Peyer's patch (tissue), 4 donors: ENCODE data around the gene NEU1. TPM values are rescaled to one million over a fixed set of nuclear protein-coding genes. Genes with fewer than 3 reads are reported as not detected.

Experiments
- DNase-seq, 3 donors: peaks; one replicate each; pipeline ENCODE4 v3.0.0-alpha.2; 2017 to 2019
- H3K27ac ChIP-seq, 4 donors: fragments of 200-600 bp; sonication (generic); one replicate each; pipeline ENCODE4 v1.5.1; 2016 to 2019
- H3K27me3 ChIP-seq, 2 donors: fragments of 200-600 bp; sonication (generic); one replicate each; pipeline ENCODE4 v1.5.1; 2019
- H3K36me3 ChIP-seq, 3 donors: fragments of 200-600 bp; sonication (generic); one replicate each; pipeline ENCODE4 v1.5.1; 2016 to 2019
- H3K4me1 ChIP-seq, 4 donors: fragments of 200-600 bp; sonication (generic); one replicate each; pipeline ENCODE4 v1.5.1; 2016 to 2019
- H3K4me3 ChIP-seq, 4 donors: fragments of 200-600 bp; sonication (generic); 1 replicate in 3 of 4; 2 replicates in 1 of 4; pipeline ENCODE4 v1.5.1; 2016 to 2019; ENCODE audit warnings: mild to moderate bottlenecking in 1 of 4
- H3K9me3 ChIP-seq, 4 donors: fragments of 200-600 bp; sonication (generic); one replicate each; pipeline ENCODE4 v1.5.1; 2016 to 2019; ENCODE audit warnings: mild to moderate bottlenecking in 1 of 4
- POLR2A ChIP-seq, 2 donors: fragments of 450-650 bp; IDR thresholded peaks; one replicate each; pipeline ENCODE4 v1.5.1; 2017; ENCODE audit warnings: antibody characterized with exemption in 2 of 2, mild to moderate bottlenecking in 2 of 2, moderate library complexity in 2 of 2
- total RNA-seq, 4 donors: library from RNA; depleted of rRNA; stranded (reverse); fragments of >200 nt; gene quantifications; one replicate each; pipeline ENCODE4 v1.1.0, GENCODE V29; 2016
- TF ChIP-seq, protein P1 (sequence below), 6 experiments: fragments of 450-650 bp in 4 of 6; fragments of 200-600 bp in 2 of 6; sonication (generic) in 1 of 6; IDR thresholded peaks; one replicate each; pipeline ENCODE4 v1.5.1; 2017 to 2019; ENCODE audit warnings: antibody characterized with exemption in 6 of 6, mild to moderate bottlenecking in 3 of 6, moderate library complexity in 1 of 6

The NEU1 gene
- total RNA-seq, 4 donors from 2014 or later = 11.6 to 100 (median 81.8) TPM

DNA sequence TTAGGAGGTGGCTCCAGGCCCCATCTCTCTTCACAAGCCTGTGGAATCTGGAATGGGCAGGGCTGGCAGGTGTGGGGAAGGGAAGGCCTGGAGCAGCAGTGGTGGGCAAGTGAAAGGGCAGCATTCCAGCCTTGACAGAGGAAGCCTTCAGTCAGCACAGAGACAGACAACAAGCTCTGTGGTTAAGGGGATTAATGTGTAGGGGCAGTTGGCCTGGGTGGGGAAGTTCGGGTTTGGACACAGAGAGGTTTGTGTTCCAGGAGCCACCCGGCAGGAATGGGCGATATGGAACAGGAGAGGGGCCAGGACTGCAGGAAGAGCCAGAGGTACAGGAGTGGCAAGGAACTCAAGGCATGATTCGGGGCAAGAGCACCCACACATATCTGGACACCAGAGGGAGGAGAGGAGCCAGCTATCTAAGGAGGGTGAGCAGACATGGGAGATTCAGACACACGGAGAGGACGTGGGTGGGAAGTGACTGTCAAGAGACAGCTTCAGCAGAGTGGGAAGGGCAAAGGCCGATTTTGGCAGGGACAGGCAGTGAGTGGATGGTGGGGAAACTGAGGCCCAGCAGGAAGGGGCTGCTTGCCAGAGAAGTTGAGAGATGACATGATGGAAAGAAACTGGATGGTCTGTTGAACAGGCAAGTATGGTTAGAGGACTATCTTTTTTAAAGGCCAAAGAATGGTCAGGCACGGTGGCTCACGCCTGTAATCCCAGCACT, 18.7 kb upstream of the NEU1 start:
- Histone ChIP-seq H3K36me3 (peaks cover 0 to 69% (median 0%) of the 10 kb centered on the region in 3 donors), H3K4me3 (no peak overlapping the region)
- no peak for DNase-seq

DNA sequence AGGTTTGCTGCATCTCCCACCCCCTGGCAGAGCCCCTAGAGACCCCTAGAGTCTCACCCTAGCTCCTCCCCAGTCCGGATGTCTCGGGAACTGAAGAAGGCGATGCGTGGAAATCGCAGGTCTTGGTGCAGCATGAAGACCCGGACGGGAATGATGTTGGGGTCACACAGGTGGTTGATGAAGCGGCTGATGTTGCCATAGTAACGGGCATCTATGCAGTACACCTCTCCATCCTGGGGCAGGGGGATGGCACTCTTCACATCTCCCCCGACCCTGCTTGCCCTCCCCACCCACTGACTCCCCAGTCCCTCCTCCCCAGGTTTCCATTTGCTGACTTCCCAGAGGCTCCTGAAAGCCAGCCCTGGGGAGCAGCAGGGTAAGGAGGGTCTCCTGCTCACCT, 18.0 kb upstream of the NEU1 start:
- no peak for DNase-seq
- H3K36me3 ChIP-seq = peaks cover 0 to 70% (median 0%) of the 10 kb centered on the region in 3 donors
- no peak overlapping the region for H3K27ac ChIP-seq
- H3K27me3 ChIP-seq = no peaks in the 10 kb centered on the region
- no peaks in the 10 kb centered on the region for H3K9me3 ChIP-seq
- H3K4me3 ChIP-seq = no peak overlapping the region
- TF ChIP-seq, protein P1, sequence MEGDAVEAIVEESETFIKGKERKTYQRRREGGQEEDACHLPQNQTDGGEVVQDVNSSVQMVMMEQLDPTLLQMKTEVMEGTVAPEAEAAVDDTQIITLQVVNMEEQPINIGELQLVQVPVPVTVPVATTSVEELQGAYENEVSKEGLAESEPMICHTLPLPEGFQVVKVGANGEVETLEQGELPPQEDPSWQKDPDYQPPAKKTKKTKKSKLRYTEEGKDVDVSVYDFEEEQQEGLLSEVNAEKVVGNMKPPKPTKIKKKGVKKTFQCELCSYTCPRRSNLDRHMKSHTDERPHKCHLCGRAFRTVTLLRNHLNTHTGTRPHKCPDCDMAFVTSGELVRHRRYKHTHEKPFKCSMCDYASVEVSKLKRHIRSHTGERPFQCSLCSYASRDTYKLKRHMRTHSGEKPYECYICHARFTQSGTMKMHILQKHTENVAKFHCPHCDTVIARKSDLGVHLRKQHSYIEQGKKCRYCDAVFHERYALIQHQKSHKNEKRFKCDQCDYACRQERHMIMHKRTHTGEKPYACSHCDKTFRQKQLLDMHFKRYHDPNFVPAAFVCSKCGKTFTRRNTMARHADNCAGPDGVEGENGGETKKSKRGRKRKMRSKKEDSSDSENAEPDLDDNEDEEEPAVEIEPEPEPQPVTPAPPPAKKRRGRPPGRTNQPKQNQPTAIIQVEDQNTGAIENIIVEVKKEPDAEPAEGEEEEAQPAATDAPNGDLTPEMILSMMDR (IDR thresholded peaks at IDR 0.05) = no peak
- TF ChIP-seq POLR2A (IDR thresholded peaks at IDR 0.05) = no peak
- H3K4me1 ChIP-seq = peaks cover 0 to 21% (median 0%) of the 10 kb centered on the region in 4 donors

More for the DNA sequence above, 18.7 kb upstream of the NEU1 start:
- Histone ChIP-seq H3K9me3 (no peaks in the 10 kb centered on the region), H3K4me1 (peaks cover 0 to 14% (median 0%) of the 10 kb centered on the region in 4 donors), H3K27me3 (no peaks in the 10 kb centered on the region), H3K27ac (no peak overlapping the region)
- TF ChIP-seq, protein P1 (IDR thresholded peaks at IDR 0.05) = no peak
- no peak for TF ChIP-seq POLR2A (IDR thresholded peaks at IDR 0.05)

DNA sequence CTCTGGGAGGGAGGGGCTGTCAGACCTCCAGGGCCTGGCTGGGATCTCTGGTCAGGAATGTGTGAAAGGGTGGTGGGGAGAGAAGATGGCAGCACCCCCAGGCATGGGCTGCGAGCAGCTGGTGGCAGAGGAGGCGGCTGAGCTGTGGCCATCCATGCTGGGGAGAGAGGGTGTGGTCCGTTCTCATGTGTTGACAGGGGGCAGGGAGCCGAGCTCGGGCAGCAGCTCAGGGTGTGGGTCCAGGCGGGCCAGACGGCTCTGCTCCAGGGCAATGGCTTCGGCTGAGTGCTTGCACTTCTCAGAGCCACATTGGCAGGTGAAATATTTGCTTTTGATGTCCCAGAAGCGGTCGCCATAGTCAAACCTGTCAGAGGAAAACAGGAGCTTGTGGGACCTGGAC, 17.3 kb upstream of the NEU1 start:
- Histone ChIP-seq H3K36me3 (peaks cover 0 to 67% (median 0%) of the 10 kb centered on the region in 3 donors), H3K27ac (peak overlapping the region in 2 of 4 donors; percentile 95), H3K4me3 (no peak overlapping the region), H3K4me1 (peaks cover 0 to 28% (median 0%) of the 10 kb centered on the region in 4 donors), H3K27me3 (no peaks in the 10 kb centered on the region), H3K9me3 (no peaks in the 10 kb centered on the region)
- DNase-seq = peak in 1 of 3 donors; percentile 57
- TF ChIP-seq, protein P1 (IDR thresholded peaks at IDR 0.05) = no peak
- TF ChIP-seq POLR2A (IDR thresholded peaks at IDR 0.05) = no peak

DNA sequence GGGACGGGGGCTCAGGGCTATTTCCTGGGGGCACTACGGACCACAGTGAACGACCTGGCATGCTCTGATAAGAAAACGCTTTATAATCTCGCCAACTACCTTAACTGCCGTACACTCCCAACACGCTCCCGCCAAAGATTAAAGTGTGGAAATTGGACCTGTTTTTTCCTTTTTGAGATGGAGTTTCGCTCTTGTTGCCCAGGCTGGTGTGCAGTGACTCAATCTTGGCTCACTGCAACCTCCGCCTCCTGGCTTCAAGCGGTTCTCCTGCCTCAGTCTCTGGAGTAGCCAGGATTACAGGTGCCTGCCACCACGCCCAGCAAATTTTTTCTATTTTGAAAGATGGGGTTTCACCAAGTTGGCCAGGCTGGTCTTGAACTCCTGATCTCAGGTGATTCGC, 16.5 kb upstream of the NEU1 start:
- DNase-seq = no peak
- Histone ChIP-seq H3K4me3 (peak overlapping the region in 3 of 4 donors; percentile 41 to 66 (median 58)), H3K4me1 (peaks cover 0 to 33% (median 0%) of the 10 kb centered on the region in 4 donors), H3K27ac (peak overlapping the region in 3 of 4 donors; percentile 91 to 95 (median 95)), H3K9me3 (no peaks in the 10 kb centered on the region), H3K36me3 (peaks cover 0 to 67% (median 0%) of the 10 kb centered on the region in 3 donors), H3K27me3 (no peaks in the 10 kb centered on the region)
- TF ChIP-seq POLR2A (IDR thresholded peaks at IDR 0.05) = peak in 1 of 2 donors; percentile 37
- TF ChIP-seq, protein P1 (IDR thresholded peaks at IDR 0.05) = no peak

DNA sequence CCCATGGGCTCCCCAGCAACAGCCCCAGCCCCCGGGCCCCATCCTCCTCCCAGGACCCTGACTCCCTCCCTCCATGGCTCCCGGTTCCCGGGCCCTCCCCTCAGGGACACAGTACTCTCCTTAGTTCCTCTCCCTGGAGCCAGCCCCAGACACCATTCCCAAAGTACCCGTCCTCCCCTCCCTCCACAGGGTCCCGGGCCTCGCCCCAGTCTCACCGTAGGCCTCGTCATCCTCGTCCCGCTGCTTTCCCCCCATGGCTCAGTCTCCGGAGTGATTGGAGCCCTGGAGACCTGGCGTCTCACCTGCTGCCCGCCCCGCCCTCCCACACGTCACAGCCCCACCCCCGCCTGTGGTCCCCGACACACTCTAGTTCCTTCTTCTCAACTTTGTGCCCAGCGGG, 16.1 kb upstream of the NEU1 start, which contains the start of gene SLC44A4:
Gene SLC44A4, minus strand, starts transcription at position 272 of the 400 bp plus-strand sequence. Its CDS starts 17 bp downstream, at position 255.
- Histone ChIP-seq H3K4me1 (peaks cover 0 to 33% (median 0%) of the 10 kb centered on the region in 4 donors), H3K4me3 (peak within 1 kb of the TSS in 3 of 4 donors; percentile 41 to 66 (median 58)), H3K36me3 (peaks cover 0 to 67% (median 0%) of the 10 kb centered on the region in 3 donors), H3K27ac (peak within 1 kb of the TSS in 3 of 4 donors; percentile 91 to 95 (median 95)), H3K9me3 (no peaks in the 10 kb centered on the region), H3K27me3 (no peaks in the 10 kb centered on the region)
- peak in 2 of 3 donors; percentile 73 to 84 for DNase-seq
- TF ChIP-seq POLR2A (IDR thresholded peaks at IDR 0.05) = peak; percentile 58 to 83
- TF ChIP-seq, protein P1 (IDR thresholded peaks at IDR 0.05) = no peak
